B cell (primary cell): Measurements from ENCODE around the gene PLEKHO1. TPM values are rescaled to one million over a fixed set of nuclear protein-coding genes. Genes with fewer than 3 reads are reported as not detected.
A peak's percentile ranks its signal among the peaks of the same experiment; 100 is the strongest.

ENCODE experiments used
- ATAC-seq: fragments of 200-7000 bp; cut with Tn5 transposase; one replicate; pipeline ENCODE4 v1.10.0; 2021; ENCODE audit warnings: low read depth, mild to moderate bottlenecking, moderate number of reproducible peaks, moderate library complexity
- CTCF ChIA-PET: fragments of 350-600 bp; sonication (Branson Sonifier 250); formaldehyde crosslinking; loops from one replicate; lab custom pipeline; 2021; ENCODE audit warnings: antibody characterized with exemption, inconsistent platforms; lab: Charles Lee
- POLR2A ChIA-PET: fragments of 350-600 bp; sonication (Branson Sonifier 250); formaldehyde crosslinking; loops from one replicate; lab custom pipeline; 2021; ENCODE audit warnings: antibody characterized with exemption; lab: Charles Lee
- DNase-seq: peaks from one replicate; pipeline ENCODE4 v3.0.0; 2013
- H2AFZ ChIP-seq: 2 replicates; pipeline ENCODE4 v1.6.1; 2012; ENCODE audit warnings: mild to moderate bottlenecking, low read depth, low read length; ENCODE audit not compliant: insufficient read depth, poor library complexity, severe bottlenecking
- H3K27ac ChIP-seq, 2 donors: 1 replicate in 1 of 2; 2 replicates in 1 of 2; pipeline ENCODE4 v1.5.1; 2012 to 2013; ENCODE audit warnings: low read length in 2 of 2, mild to moderate bottlenecking in 2 of 2, moderate library complexity in 1 of 2
- H3K27me3 ChIP-seq, 4 experiments: fragments of 200-600 bp in 1 of 4; sonication (generic) in 1 of 4; replicated peaks in 1 of 4; 1 replicate in 2 of 4; 2 replicates in 2 of 4; pipeline versions ENCODE4 v1.6.1 to v1.7.0; 2013 to 2016; ENCODE audit warnings: low read length in 3 of 4, mild to moderate bottlenecking in 2 of 4, mixed read lengths in 1 of 4, moderate library complexity in 1 of 4; ENCODE audit not compliant: insufficient read depth in 4 of 4, control insufficient read depth in 3 of 4; ENCODE audit errors: control extremely low read depth in 1 of 4
- H3K36me3 ChIP-seq, 2 experiments: replicated peaks in 1 of 2; 1 replicate in 1 of 2; 2 replicates in 1 of 2; pipeline versions ENCODE4 v1.6.1 to v1.7.1; 2013; ENCODE audit warnings: low read length in 1 of 2; ENCODE audit not compliant: insufficient read depth in 2 of 2, control insufficient read depth in 1 of 2; ENCODE audit errors: control extremely low read depth in 1 of 2, extremely low read depth in 1 of 2
- H3K4me1 ChIP-seq, 2 donors: fragments of 200-600 bp in 1 of 2; sonication (generic) in 1 of 2; 1 replicate in 1 of 2; 2 replicates in 1 of 2; pipeline versions ENCODE4 v1.5.1 to v1.6.1; 2013 to 2017; ENCODE audit warnings: low read length in 2 of 2; ENCODE audit not compliant: control insufficient read depth in 2 of 2, insufficient read depth in 2 of 2
- H3K4me2 ChIP-seq: replicated peaks from 2 replicates; pipeline ENCODE3; 2012; ENCODE audit warnings: mild to moderate bottlenecking, low read depth, low read length; ENCODE audit not compliant: poor library complexity, severe bottlenecking
- H3K4me3 ChIP-seq, 5 experiments: fragments of 200-600 bp in 1 of 5; sonication (generic) in 1 of 5; 1 replicate in 3 of 5; 2 replicates in 2 of 5; pipeline versions ENCODE4 v1.5.1 to v1.7.0; 2011 to 2016; ENCODE audit warnings: low read length in 4 of 5, mild to moderate bottlenecking in 4 of 5, low read depth in 2 of 5, control low read depth in 1 of 5, moderate library complexity in 1 of 5; ENCODE audit not compliant: insufficient read depth in 1 of 5; ENCODE audit errors: control extremely low read depth in 1 of 5, extremely low read depth in 1 of 5
- H3K79me2 ChIP-seq: fragments of 200-600 bp; sonication (generic); one replicate; pipeline ENCODE4 v1.6.0; 2016; ENCODE audit warnings: low read length; ENCODE audit not compliant: control insufficient read depth, insufficient read depth
- H3K9ac ChIP-seq: fragments of 200-600 bp; sonication (generic); 2 replicates; pipeline ENCODE4 v1.6.1; 2017; ENCODE audit warnings: mild to moderate bottlenecking, low read length, moderate library complexity
- H3K9me3 ChIP-seq, 3 donors: one replicate each; pipeline versions ENCODE4 v1.6.1 to v1.7.1; 2013; ENCODE audit warnings: low read length in 2 of 3; ENCODE audit not compliant: control insufficient read depth in 2 of 3, insufficient read depth in 1 of 3; ENCODE audit errors: control extremely low read depth in 1 of 3
- H4K20me1 ChIP-seq: 2 replicates; pipeline ENCODE4 v1.6.0; 2012; ENCODE audit warnings: mild to moderate bottlenecking, low read length; ENCODE audit not compliant: insufficient read depth, control insufficient read depth, poor library complexity, severe bottlenecking
- H3K27ac Mint-ChIP-seq: one replicate; pipeline ENCODE4 v1.8.0; 2021; ENCODE audit warnings: mixed read lengths
- H3K27me3 Mint-ChIP-seq: one replicate; pipeline ENCODE4 v1.8.0; 2021; ENCODE audit warnings: mixed read lengths
- H3K4me1 Mint-ChIP-seq: one replicate; pipeline ENCODE4 v1.8.0; 2021; ENCODE audit warnings: mixed read lengths
- H3K4me3 Mint-ChIP-seq: one replicate; pipeline ENCODE4 v1.8.0; 2021; ENCODE audit warnings: mixed read lengths
- H3K9me3 Mint-ChIP-seq: one replicate; pipeline ENCODE4 v1.8.0; 2022; ENCODE audit warnings: mixed read lengths; ENCODE audit not compliant: insufficient read depth
- CTCF ChIP-seq: fragments of 200-600 bp; IDR thresholded peaks from one replicate; pipeline ENCODE4 v1.8.0; 2022; ENCODE audit warnings: antibody characterized with exemption, mild to moderate bottlenecking
- EZH2 ChIP-seq: IDR thresholded peaks from 2 replicates; pipeline ENCODE4 v1.6.1; 2012; ENCODE audit warnings: borderline replicate concordance, low read depth, mild to moderate bottlenecking, moderate library complexity, low read length; ENCODE audit not compliant: insufficient read depth, poor library complexity, severe bottlenecking
- WGBS: methylation state at CpG from one replicate; pipeline ENCODE4 v1.1.5; 2013; ENCODE audit warnings: missing lambda C conversion rate; ENCODE audit not compliant: insufficient coverage; 5-methylcytosine and 5-hydroxymethylcytosine counted together
- intact Hi-C: fragments of 100-400 bp; cut with micrococcal nuclease; formaldehyde crosslinking; loops from one replicate; pipeline ENCODE4 v1.10.0; 2022
- polyA plus RNA-seq: library from polyadenylated mRNA; depleted of rRNA; stranded (reverse); fragments of >200 nt; gene quantifications from 2 replicates; pipeline ENCODE4 v1.2.3, GENCODE V29; 2012
- total RNA-seq, 2 donors: library from RNA; stranded (reverse); fragments of 120-200 nt in 1 of 2; gene quantifications; 1 replicate in 1 of 2; 2 replicates in 1 of 2; pipeline versions ENCODE4 v1.2.3 to v1.2.4, GENCODE V29; 2013 to 2022

PLEKHO1 gene
- total and polyA plus RNA-seq, 2 donors (not counting 1 experiment from before 2014, with no cell fraction given), result 129 to 186 TPM

GRCh38 chr1:150151291-150152181 lies 1.8 kb downstream of the PLEKHO1 start:
- Mint-ChIP-seq H3K4me1 (peaks cover 79% of the 10 kb centered on the region), H3K27me3 (no peaks in the 10 kb centered on the region), H3K27ac (peak overlapping the region; percentile 99), H3K4me3 (peak overlapping the region; percentile 98), H3K9me3 (no peaks in the 10 kb centered on the region)
- ChIA-PET CTCF (interaction anchor here (0.7 to 4.2 kb wide), 10 partner anchors 8 to 83 kb away, joined by 3 to 23 read pairs (median 9); partner anchors contain the start of gene VPS45), POLR2A (interaction anchor here (0.6 to 5.0 kb wide), 6 partner anchors 10 to 1360 kb away, joined by 5 to 139 read pairs (median 6); partner anchors contain the start of gene CGN)
- 18% methylated on average over 2 of the region's 15 CpGs for WGBS
- ATAC-seq (peak; percentile 51), DNase-seq (peak; percentile 71)
- TF ChIP-seq CTCF (no peak), EZH2 (no peak)
- Histone ChIP-seq H3K4me1 (peaks cover 60 to 68% of the 10 kb centered on the region in 2 donors), H3K4me2 (peak overlapping the region; percentile 88), H2AFZ (peak overlapping the region; percentile 48), H3K27me3 (no peaks in the 10 kb centered on the region), H3K4me3 (peak overlapping the region; percentile 73 to 96 (median 94)), H3K36me3 (peaks cover 2 to 47% of the 10 kb centered on the region in 2 experiments), H3K27ac (peak overlapping the region; percentile 65 to 95), H4K20me1 (peaks cover 16% of the 10 kb centered on the region), H3K79me2 (peaks cover 62% of the 10 kb centered on the region), H3K9ac (peak overlapping the region; percentile 98), H3K9me3 (no peaks in the 10 kb centered on the region)
- intact Hi-C loops, result loop anchor here (1.0 kb wide), 1 partner anchor 9 kb away; no protein-coding TSS in a partner anchor
